Activated T-cell treated with anti-CD3 and anti-CD28 coated beads for 4 hours (primary cell): Measurements from ENCODE around the gene PDLIM5.
"Not testable (repeated sequence)": the region's sequence is repeated elsewhere in the genome, so short reads cannot be mapped to it uniquely, and the experiment has no call there.

Source experiments
- DNase-seq: peaks from one replicate; pipeline ENCODE4 v3.0.0-alpha.2; 2020

The PDLIM5 gene

DNA sequence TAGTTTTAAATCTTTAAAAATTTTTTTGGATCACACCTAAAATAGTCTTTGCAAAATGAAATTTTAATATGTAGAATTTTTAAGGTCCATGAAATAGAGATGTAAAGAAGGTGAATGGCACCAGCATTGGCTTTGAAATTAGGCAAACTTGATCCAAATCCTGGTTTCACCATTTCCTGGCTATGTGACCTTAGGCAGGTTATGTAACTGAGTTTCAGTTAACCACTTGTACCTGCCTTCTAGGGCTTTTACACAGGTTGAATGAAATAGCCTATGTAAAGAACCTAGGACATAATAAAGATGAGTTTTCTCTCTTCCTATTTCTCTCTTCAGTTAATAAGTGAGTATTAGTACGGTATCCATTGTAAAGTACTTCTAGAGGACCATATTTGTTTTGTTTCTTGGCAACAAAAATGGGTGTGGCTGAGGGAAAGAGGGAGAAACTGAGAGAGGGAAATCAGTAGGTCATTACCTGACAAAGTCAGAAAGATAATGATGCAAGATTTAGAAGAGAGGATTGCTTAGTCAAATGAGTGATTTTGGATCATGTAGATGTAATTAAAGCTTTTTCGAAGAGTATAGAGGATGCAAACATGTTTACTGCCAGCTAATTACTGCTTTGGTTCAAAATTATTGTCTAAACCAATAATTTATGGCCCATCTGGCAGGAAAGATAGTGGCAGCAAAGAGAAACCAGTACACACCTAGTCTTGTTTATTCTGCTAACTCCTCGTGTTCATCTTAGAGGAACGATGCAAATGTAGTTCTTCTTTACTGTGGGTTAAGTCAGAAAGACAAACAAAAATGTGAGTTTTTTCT is 81.9 kb downstream of the PDLIM5 start:
- DNase-seq, result no peak

DNA sequence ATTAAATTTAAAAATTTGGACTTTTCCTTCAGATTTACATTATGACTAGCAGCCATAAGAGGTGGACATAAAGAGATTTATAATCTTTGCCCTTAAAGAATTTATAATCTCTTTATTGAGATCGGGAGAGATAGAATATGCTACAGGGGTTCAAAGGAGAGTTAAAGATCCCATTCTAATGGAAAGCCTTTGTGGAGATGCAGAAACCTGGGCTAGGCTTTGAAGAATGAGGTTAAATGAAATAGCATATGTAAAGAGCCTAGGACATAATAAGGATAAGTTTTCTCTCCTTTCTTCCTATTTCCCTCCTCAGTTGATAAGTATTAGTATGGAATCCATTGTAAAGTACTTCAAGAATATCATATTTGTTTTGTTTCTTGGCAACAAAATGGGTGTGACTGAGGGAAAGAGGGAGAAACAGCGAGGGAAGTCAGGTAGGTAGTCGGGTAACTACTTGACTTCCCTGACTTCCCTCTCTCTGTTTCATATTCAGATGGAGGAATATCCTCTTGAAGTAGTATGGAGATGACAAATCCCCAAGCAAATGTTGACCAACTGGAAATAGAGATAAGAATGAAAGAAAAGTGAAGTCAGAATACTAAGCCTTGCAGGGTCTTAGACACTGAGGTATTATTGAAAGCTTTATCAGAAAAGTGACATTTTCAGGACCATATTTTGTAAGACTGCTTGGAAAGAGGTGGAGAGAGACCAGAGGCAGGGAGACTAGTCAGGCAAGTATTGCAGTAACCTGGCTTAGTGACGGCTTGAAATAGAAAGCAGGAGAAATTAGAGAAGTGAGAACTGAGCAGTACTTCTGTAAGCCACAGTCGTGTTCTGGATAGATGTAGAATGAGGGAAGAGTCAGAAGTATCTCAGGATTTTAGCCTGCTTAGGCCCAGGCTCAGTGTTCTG is 82.9 kb downstream of the PDLIM5 start:
- no peak for DNase-seq

DNA sequence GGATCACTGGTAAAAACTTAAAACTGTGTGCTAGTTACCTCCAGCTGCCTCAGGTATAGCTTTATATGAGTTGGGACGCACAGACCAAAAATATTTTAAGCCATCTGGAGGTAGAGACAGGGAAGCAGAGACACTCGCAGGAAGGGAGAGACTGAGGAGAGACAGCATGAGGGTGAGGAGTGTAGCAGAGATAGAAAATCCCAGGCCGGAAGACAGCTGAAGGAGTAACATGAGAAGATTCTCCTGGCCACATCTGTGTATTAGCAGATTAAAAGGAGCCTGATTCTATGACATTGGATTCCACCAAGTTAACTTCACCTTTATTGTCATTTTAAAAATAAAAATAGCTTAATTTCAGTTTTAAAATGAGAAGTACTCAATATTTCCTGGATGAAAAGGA is 84.3 kb downstream of the PDLIM5 start:
- DNase-seq, result no peak

DNA sequence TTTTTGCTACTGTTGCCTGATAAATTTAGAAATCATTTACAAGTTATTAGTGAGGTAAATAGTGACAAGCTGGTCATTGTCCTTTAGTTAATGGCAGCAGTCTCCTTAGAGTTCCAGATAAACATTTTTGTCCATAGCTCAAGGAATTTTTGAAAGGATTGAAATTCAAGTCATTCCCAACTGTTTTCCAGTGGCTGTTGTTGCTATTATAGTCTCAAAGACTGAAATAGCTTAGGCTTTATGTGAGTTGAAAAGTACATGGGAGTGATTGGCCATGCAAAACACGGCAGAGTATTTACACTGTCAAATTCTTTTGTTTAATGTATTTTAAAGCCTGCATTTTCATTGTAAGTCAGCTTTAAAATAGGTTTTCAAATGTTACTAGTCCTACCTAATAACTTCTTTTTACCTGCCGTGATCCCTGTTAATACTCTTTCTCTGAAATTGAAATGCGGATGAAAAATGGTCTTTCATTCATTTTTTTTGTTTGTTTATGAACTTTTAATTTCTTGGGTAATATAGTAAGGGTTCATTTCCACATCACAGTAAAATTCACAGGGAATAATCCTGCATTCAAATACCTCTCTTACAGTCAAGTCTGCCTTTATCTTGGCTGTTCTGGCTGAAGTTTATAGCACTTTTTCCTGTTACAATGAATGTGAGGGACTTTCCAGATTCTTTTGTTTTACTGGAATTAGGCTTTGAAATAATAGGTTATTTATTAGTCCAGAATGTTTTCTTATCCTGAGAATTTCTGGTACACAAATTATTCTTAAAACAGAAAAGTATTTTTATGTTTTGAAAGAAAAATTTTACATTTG is 85.1 kb downstream of the PDLIM5 start:
- no peak for DNase-seq

DNA sequence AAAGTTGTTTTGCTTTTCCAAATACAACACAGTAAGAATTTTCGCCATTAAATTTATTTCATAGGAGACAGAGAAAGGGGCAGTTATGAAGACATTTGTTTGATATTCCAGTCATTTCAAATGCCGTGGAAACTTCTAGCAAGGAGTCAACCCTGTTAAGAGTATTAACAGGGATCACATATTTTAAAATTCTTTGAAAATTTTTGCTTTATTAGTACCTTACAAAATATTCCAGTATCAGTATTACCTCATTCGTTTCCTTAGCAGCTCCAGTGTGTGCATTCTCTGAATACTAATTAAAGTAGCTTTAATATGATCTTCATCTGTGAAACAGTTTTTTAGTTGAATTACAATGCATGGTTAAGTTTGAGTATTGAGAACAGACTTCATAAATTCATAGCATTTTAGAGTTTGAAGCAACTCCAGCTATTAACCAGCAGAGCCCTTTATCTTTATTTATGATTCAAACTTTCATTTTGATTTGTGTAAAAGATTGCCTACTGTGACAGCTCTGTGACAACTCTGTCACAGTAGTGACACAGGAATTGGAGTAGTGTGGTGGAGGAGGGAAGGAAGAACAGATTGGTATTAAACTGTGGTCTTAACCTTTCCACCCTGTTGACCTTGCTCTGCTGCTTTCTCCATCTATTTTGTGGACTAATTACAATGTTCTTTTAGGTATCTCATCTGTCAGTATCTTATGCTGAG is 86.3 kb downstream of the PDLIM5 start:
- no peak for DNase-seq

DNA sequence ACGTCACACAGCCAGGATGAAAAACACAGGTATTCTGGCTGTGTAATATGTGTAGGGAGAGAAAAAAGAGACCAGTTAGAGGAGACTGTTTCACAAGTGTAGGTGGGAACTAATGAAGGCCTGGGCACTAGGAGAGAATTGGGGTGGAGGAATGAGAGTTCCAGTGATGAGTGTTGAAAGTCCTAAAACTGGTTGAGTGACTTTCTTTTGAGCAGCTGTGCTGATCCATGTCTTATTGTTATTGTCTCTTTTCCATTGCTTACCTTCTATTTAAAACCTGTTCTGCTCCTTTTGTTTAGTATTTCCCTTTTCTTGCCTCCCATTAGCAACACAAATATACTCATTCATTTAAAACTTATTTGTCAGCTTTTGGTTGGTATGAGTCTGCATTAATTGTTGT is 88.7 kb downstream of the PDLIM5 start:
- DNase-seq, result no peak

DNA sequence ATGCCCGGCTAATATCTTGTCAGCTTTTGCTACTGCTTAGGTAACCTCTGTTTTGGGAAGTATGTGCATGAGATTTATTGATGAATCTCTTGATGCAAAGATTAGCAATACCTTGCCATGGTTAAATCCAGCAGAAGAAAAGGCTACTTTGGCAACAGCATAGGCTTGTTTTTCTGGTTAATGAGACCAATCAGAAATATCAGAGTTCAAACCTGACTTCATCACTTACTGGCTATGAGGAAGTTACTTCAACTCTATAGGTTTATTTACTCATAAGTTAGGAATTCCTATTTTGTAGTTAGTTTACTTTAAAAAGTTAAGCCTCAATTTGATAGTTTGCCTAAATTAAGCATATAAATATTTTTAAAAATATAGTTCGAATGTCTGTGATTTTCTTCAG is 93.1 kb downstream of the PDLIM5 start:
- no peak for DNase-seq

DNA sequence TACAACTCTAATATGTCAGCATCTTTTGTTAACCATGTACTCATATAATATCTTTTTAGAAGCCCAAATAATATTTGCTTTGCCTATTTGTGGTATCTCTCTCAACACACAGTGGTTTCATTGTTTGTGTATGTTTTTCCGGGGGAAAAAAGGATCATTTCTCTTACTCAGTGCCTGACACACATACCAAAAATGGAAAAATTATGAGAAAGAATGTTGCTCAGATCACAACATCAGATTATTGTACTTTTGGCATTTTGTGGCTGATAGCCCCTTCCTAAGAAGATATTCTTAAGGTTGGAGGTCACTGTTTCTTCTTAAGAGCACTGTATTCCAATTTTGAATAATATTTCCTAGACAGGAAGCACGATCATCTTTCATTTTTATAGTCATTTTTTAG is 93.6 kb downstream of the PDLIM5 start:
- DNase-seq, result no peak

DNA sequence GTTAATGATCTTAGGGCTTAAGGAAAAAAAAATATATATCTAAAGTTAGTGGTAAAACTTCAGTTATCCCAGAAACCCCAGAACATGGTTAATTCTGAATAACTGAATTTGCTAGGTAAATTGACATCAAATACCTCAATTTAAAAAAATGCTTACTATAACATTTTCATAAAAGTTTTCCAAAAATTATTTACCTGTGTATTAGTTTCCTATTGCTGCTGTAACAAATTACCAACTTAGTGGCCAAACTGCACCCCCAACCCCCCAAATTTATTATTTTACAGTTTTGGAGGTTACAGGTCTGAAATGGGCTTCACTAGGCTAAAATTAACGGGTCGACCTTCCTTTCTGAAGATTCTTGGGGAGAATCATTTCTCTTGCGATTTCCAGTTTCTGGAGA is 95.2 kb downstream of the PDLIM5 start:
- no peak for DNase-seq

DNA sequence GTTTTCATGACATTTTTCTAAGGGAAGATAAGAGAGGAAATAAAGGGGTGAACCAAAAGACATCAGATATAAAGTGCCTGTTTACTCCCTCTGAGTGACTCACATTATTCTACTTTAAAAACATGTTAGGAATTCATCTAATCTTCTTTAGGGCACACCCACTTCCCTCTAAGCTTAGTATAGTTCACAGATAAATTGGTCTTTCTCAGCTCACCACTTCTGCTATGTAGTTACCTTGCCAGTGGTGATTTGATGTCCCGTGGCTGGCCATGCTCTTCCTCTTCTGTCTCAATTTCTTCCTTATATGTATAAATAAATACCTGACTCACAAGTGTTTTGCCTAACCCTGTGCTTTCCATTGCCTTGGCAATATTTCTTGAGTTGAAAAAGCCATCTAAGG is 96.8 kb downstream of the PDLIM5 start:
- no peak for DNase-seq

DNA sequence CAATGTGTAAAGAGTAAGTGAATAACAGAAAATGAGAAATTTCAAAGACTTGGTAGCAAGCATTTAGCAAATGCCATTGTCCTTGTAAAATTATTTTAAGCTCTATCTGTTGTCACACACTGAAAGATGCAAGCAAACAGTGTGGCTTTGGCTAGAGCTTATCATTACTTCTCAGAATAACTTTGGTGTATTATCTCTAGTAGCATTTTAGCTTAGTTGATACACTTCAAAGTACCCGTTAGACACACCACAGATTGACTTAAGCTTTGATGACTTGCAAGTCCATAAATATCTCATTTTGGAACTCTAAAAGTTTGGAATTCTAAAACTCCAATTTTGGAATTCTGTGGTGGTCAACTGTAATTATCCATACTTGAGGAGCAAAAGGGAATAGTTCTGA is 98.6 kb downstream of the PDLIM5 start:
- no peak for DNase-seq

DNA sequence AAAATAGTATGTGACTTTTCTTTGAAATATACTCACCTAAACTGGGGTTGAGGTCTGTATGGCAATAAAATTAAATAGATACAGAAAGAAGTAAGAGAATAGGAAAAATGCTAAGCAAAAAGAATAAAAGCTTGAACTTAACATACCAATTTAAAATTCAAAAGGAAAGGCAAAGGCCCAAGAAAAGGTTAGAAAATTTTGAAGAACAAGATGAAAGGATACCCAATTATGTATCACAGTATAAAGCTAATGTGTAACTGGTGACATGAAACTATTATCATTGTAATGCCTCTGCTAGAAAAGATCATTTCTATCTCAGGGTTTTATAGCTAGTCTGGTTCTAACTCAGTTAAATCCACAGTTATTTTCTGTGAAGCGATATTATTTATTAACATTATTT is 99.1 kb downstream of the PDLIM5 start:
- DNase-seq, result no peak

DNA sequence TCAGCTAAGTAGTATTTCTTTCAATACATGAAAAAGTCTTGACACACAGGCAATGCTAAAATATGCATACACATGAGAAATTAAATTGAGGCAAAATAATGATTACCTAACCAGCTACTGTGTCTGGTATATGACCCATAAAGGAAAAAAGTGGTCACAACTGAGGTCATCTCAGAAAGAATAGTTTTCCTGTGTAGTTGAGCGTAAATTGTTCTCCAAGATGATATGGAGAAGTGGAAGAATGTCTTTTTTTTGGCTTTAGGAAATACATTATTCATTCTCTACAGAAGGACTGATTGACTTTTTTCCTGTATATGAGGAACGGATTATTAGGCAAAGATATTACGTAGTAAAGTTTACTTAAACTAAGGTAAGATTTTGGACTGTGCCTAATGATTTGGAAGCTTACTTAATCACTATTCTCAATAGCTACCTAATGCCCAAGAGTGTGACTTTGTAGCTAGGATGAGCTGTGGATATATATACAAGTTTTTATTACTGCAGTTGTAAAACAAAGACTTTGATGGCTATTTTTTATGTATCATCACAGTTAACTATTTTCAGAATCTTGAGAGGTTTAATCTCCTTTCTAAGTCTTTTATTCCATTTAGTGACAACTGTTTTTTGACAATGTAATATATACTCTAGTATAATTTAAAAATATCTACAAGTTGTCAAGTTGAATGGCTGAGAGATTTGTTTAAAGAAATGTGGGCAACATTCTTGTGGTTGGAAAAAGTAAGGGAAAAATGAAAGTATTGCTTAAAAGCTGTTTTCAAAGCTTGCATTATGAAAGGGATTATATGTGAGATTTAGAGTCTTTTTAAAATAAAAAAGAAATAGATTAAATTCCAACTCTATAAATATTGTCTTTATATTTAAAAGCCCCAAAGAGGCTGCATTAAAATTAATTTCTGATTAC is 100.2 kb downstream of the PDLIM5 start:
- no peak for DNase-seq

DNA sequence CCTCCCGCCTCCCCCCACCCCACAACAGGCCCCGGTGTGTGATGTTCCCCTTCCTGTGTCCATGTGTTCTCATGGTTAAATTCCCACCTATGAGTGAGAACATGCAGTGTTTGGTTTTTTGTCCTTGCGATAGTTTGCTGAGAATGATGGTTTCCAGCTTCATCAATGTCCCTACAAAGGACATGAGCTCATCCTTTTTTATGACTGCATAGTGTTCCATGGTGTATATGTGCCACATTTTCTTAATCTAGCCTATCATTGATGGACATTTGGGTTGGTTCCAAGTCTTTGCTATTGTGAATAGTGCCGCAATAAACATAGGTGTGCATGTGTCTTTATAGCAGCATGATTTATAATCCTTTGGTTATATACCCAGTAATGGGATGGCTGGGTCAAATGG is 104.3 kb downstream of the PDLIM5 start:
- DNase-seq, result not testable (repeated sequence)

DNA sequence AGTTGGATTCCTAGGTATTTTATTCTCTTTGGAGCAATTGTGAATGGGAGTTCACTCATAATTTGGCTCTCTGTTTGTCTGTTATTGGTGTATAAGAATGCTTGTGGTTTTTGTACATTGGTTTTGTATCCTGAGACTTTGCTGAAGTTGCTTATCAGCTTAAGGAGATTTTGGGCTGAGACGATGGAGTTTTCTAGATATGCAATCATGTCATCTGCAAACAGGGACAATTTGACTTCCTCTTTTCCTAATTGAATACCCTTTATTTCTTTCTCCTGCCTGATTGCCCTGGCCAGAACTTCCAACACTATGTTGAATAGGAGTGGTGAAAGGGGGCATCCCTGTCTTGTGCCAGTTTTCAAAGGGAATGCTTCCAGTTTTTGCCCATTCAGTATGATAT is 105.9 kb downstream of the PDLIM5 start:
- DNase-seq, result not testable (repeated sequence)

DNA sequence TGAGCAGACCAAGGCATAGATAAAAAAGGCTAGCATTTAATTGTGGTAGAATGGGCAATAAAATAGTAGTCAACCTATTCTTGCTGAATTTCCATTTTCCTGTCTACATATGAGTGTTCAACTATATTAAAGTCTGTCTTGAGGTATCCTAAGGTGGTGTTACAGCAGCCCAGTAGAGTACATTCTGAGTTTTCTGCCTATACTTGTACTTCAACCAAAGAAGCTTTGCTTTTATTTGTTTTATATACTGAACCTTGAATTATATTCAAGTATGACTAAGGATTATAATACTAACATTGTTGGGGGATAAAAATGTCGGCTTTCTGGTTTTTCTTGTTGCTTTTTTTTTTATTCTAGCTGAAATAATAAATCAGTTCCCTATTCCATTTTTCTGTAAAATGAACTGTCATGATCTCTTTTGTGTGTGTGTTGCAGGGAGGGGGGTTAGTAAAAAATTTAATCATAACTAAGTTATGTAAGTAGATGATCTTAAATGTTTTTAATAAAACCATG is 106.7 kb downstream of the PDLIM5 start:
- no peak for DNase-seq

DNA sequence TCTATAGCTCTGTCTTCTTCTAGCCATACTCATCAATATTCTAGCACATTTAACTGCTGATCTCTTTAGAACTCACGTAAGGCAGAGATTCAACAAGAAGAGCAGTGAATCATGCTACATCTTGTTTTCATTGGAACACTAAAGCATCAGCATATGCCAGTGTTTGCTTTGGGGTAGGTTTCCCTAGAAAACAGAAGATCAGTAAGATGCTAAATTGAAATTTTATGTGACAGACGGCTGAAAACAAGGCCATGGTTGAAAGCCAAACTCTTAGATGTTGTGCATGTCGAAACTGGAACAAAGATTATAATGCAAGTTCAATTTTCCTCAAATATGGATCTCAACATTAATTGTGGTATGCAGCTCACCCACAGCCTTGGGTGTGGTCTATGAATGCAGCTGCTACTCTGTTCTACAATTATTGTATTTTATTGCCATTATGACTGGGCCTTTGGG is 107.6 kb downstream of the PDLIM5 start:
- DNase-seq, result no peak

DNA sequence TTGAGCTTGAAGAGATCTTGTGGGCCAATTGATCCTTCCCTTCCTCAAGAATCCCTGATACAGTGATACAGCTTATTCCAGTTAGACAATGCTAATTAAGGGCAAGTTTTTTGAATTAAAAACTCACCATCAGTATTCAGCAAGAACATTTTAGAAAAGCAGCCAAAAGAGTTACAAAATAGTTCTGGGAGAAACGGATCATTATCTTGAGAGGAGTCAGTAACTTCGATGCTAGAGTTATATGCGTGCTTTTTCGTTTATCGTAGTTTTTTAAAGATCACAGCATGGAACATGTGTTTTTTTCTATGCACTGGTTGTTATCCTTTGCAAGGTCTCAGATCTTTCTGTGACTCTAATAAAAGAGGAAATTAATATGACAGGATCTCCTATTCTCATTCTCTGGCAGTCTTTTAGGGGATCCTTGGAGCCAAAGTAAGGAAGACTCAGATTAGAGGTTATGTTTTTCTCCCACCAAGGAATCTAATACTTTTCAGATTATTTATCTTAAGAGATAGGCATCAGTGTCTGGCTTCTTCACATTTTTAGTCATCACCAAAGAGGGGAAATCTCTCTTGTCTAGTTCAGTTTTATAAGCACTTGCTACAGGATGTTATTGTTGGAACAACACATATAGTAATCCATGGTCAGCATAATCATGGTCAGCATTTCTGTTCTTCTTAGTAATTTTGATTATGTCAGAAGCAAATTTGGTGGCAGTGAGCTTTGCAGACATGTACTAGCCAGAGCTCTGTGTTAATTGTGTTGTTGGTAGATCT is 109.7 kb downstream of the PDLIM5 start:
- DNase-seq, result no peak

DNA sequence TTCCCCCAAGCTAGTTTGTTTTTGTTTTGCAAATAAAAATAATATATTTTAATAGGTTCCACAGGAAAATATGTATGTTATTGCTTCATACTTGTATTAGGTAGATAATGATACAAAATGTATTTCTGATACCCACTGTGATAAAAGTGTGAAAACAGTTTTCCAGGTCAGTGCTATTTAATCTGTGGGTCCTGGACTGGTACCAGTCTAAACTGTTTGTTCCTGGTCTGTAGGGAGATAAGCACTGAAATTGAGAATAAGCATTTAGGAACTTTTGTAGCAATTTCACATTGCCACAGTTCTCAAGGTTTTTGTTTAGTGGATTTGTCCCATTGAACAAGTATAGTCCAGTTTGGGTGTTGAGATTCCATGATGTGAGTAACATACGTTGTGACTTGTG is 110.5 kb downstream of the PDLIM5 start:
- no peak for DNase-seq

DNA sequence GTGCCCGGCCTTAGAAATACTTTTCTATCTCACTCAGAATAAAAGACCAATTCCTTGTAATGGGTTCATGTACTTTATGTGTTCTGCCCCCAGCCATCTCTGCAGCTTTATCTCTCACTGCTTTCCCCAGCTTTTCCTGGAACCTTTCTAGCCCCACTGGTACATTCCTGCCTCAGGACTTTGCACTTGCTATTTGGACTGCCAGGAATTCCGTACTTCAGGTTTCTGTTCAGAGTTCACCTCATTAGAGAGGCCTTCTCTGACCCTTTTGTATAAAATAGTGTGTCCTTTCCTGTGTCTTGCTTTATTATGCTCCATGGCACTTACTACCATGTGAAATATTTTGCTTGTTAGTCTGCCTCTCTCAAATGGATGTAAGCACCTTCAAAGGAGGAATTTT is 112.5 kb downstream of the PDLIM5 start:
- no peak for DNase-seq
